Smooth muscle cell (in vitro differentiated cells): ENCODE measurements around the gene PCDHB7. TPM values are rescaled to one million over a fixed set of nuclear protein-coding genes. Genes with fewer than 3 reads are reported as not detected.
"Not testable (repeated sequence)": the region's sequence is repeated elsewhere in the genome, so short reads cannot be mapped to it uniquely, and the experiment has no call there.

Experiments used
- DNase-seq: peaks from one replicate; lab custom pipeline; 2025; ENCODE audit not compliant: unreplicated experiment; lab: John Stamatoyannopoulos, UW
- H2AFZ ChIP-seq: fragments of 200-600 bp; sonication (generic); 2 replicates; pipeline ENCODE4 v1.6.0; 2016; ENCODE audit warnings: antibody characterized with exemption, low read depth, mild to moderate bottlenecking
- H3F3A ChIP-seq: fragments of 200-600 bp; sonication (generic); 2 replicates; pipeline ENCODE4 v1.6.0; 2017; ENCODE audit warnings: antibody characterized with exemption, low read depth
- H3K27ac ChIP-seq: fragments of 200-600 bp; sonication (generic); 2 replicates; pipeline ENCODE4 v1.5.1; 2016; ENCODE audit warnings: low read depth, mild to moderate bottlenecking
- H3K27me3 ChIP-seq: fragments of 200-600 bp; sonication (generic); 2 replicates; pipeline ENCODE4 v1.6.1; 2016; ENCODE audit warnings: low read depth, mild to moderate bottlenecking
- H3K36me3 ChIP-seq: fragments of 200-600 bp; sonication (generic); 2 replicates; pipeline ENCODE4 v1.5.1; 2016; ENCODE audit warnings: low read depth
- H3K4me1 ChIP-seq: fragments of 200-600 bp; sonication (generic); 2 replicates; pipeline ENCODE4 v1.5.1; 2016; ENCODE audit warnings: low read depth
- H3K4me2 ChIP-seq: fragments of 200-600 bp; sonication (generic); 2 replicates; pipeline ENCODE4 v1.6.0; 2016; ENCODE audit warnings: mild to moderate bottlenecking
- H3K4me3 ChIP-seq: fragments of 200-600 bp; sonication (generic); 2 replicates; pipeline ENCODE4 v1.5.1; 2016; ENCODE audit warnings: mild to moderate bottlenecking
- H3K79me2 ChIP-seq: fragments of 200-600 bp; sonication (generic); 2 replicates; pipeline ENCODE4 v1.6.0; 2016; ENCODE audit warnings: low read depth, mild to moderate bottlenecking
- H3K9ac ChIP-seq: fragments of 200-600 bp; sonication (generic); 2 replicates; pipeline ENCODE4 v1.6.0; 2016; ENCODE audit warnings: low read depth
- H3K9me3 ChIP-seq: fragments of 200-600 bp; sonication (generic); replicated peaks from 2 replicates; pipeline ENCODE4 v1.5.1; 2016; ENCODE audit warnings: low read depth
- H4K20me1 ChIP-seq: fragments of 200-600 bp; sonication (generic); 2 replicates; pipeline ENCODE4 v1.6.0; 2016; ENCODE audit warnings: low read depth
- WGBS: methylation state at CpG from one replicate; pipeline ENCODE4 v1.1.7; 2016; ENCODE audit warnings: low lambda C conversion rate; 5-methylcytosine and 5-hydroxymethylcytosine counted together
- polyA plus RNA-seq: library from polyadenylated mRNA; unstranded; fragments of >200 nt; fragmentation: Nextera tagmentation; extraction: Ambion mirVana; gene quantifications from 2 replicates; pipeline ENCODE4 v1.2.1, GENCODE V29; 2016
- total RNA-seq: library from RNA; depleted of rRNA; stranded (reverse); fragments of >200 nt; gene quantifications from 2 replicates; pipeline ENCODE4 v1.2.3, GENCODE V29; 2014
- TF ChIP-seq, protein P1 (sequence below): fragments of 200-600 bp; sonication (generic); IDR thresholded peaks from 2 replicates; pipeline ENCODE4 v1.5.1; 2017; ENCODE audit warnings: borderline replicate concordance, mild to moderate bottlenecking, antibody characterized with exemption; ENCODE audit not compliant: insufficient read depth, poor library complexity, severe bottlenecking

The PCDHB7 gene
- total and polyA plus RNA-seq, 2 experiments from 2014 or later, result 0.06 to 1.4 TPM

DNA sequence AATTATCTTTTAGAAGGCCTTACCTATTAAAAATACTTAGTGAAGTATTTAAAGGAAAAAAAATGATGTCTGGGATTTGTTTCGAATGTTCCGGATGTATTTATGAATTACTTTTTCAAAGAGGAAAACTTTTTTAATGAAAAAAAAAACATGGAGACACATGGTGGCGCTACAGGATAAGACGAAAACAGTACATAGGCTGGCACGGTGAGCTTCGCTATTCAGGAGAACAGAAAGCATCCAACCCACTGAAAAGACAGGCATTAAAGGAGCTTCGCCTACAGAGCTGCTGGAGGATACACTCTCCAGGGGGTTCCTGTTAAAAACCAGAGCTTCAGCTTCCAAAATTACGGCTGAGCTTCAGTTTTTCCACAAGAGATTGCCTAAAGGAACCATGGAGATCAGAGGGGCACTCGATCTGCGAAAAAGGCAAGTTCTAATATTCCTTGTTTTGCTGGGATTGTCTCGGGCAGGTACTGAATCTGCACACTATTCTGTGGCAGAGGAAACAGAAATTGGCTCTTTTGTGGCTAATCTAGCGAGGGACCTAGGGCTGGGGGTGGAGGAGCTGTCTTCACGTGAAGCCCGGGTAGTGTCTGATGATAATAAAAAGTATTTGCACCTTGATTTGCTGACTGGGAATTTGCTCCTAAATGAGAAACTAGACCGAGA lies 50.8 kb downstream of the PCDHB7 start, which contains the start of gene PCDHB14:
Gene PCDHB14 (plus strand): TSS at position 232 of the 672 bp plus-strand sequence. CDS start 163 bp downstream, at position 395.
- H3K4me3 ChIP-seq, result peak within 1 kb of the TSS; percentile 34

DNA sequence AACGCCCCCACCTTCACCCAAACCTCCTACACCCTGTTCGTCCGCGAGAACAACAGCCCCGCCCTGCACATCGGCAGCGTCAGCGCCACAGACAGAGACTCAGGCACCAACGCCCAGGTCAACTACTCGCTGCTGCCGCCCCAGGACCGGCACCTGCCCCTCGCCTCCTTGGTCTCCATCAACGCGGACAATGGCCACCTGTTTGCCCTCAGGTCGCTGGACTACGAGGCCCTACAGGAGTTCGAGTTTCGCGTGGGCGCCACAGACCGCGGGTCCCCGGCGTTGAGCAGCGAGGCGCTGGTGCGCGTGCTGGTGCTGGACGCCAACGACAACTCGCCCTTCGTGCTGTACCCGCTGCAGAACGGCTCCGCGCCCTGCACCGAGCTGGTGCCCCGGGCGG lies 52.4 kb downstream of the PCDHB7 start:
- WGBS, result 95% methylated on average over 28 of the region's 40 CpGs

More for the DNA sequence above, 50.8 kb downstream of the PCDHB7 start, which contains the start of gene PCDHB14:
- Histone ChIP-seq H3K4me2 (peak within 1 kb of the TSS; percentile 74), H4K20me1 (no peaks in the 10 kb centered on the region), H3K36me3 (no peaks in the 10 kb centered on the region), H3K27me3 (no peaks in the 10 kb centered on the region), H3K79me2 (no peaks in the 10 kb centered on the region), H3K9ac (no peak within 1 kb of the TSS), H3F3A (no peaks in the 10 kb centered on the region), H3K9me3 (peaks cover 3% of the 10 kb centered on the region), H2AFZ (peak within 1 kb of the TSS; percentile 24), H3K4me1 (peaks cover 8% of the 10 kb centered on the region), H3K27ac (no peak within 1 kb of the TSS)
- WGBS, result 47% methylated on average over 15 of the region's 15 CpGs
- DNase-seq, result no peak
- TF ChIP-seq, protein P1, sequence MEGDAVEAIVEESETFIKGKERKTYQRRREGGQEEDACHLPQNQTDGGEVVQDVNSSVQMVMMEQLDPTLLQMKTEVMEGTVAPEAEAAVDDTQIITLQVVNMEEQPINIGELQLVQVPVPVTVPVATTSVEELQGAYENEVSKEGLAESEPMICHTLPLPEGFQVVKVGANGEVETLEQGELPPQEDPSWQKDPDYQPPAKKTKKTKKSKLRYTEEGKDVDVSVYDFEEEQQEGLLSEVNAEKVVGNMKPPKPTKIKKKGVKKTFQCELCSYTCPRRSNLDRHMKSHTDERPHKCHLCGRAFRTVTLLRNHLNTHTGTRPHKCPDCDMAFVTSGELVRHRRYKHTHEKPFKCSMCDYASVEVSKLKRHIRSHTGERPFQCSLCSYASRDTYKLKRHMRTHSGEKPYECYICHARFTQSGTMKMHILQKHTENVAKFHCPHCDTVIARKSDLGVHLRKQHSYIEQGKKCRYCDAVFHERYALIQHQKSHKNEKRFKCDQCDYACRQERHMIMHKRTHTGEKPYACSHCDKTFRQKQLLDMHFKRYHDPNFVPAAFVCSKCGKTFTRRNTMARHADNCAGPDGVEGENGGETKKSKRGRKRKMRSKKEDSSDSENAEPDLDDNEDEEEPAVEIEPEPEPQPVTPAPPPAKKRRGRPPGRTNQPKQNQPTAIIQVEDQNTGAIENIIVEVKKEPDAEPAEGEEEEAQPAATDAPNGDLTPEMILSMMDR, result peak; percentile 25

DNA sequence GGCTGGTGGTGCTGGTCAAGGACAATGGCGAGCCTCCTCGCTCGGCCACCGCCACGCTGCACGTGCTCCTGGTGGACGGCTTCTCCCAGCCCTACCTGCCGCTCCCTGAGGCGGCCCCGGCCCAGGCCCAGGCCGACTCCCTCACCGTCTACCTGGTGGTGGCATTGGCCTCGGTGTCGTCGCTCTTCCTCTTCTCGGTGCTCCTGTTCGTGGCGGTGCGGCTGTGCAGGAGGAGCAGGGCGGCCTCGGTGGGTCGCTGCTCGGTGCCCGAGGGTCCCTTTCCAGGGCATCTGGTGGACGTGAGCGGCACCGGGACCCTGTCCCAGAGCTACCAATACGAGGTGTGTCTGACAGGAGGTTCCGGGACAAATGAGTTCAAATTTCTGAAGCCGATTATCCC lies 53.0 kb downstream of the PCDHB7 start:
- H3K9me3 ChIP-seq, H3K9ac ChIP-seq, H3F3A ChIP-seq, H3K36me3 ChIP-seq, H3K4me1 ChIP-seq, H3K27me3 ChIP-seq, H3K79me2 ChIP-seq, H3K4me3 ChIP-seq, H3K27ac ChIP-seq, DNase-seq, H2AFZ ChIP-seq, H3K4me2 ChIP-seq, H4K20me1 ChIP-seq: not testable (repeated sequence)
- WGBS, result 98% methylated on average over 21 of the region's 30 CpGs

More for the DNA sequence above, 52.4 kb downstream of the PCDHB7 start:
- H3K4me3 ChIP-seq, H3K4me1 ChIP-seq, H2AFZ ChIP-seq, H3K36me3 ChIP-seq, DNase-seq, H3K9me3 ChIP-seq, H3K27ac ChIP-seq, H3K9ac ChIP-seq, H3F3A ChIP-seq, H3K27me3 ChIP-seq, H4K20me1 ChIP-seq, H3K4me2 ChIP-seq, H3K79me2 ChIP-seq: not testable (repeated sequence)

Other genes with a start within 250 kb of the PCDHB7 start
Only the 30 nearest of the 37 such genes appear.
- 5.2 and 7.4 TPM in 2 replicates for gene PCDHAC2, start 206.2 kb upstream of the PCDHB7 start, total RNA-seq
- gene PCDHAC2, start 206.2 kb upstream of the PCDHB7 start, polyA plus RNA-seq, result 3.5 and 4.7 TPM in 2 replicates
- 0.04 and 0.22 TPM in 2 replicates for gene PCDHB1, start 121.3 kb upstream of the PCDHB7 start, total RNA-seq
- not detected in 2 replicates for gene PCDHB1, start 121.3 kb upstream of the PCDHB7 start, polyA plus RNA-seq
- 25.8 and 37.9 TPM in 2 replicates for gene PCDHB2, start 78.0 kb upstream of the PCDHB7 start, total RNA-seq
- gene PCDHB2, start 78.0 kb upstream of the PCDHB7 start, polyA plus RNA-seq, result 32.8 and 41.6 TPM in 2 replicates
- gene PCDHB3, start 72.2 kb upstream of the PCDHB7 start, total RNA-seq, result 3.8 and 5.3 TPM in 2 replicates
- gene PCDHB3, start 72.2 kb upstream of the PCDHB7 start, polyA plus RNA-seq, result 1.5 and 1.8 TPM in 2 replicates
- gene PCDHB4, start 50.8 kb upstream of the PCDHB7 start, total RNA-seq, result 2.4 and 2.5 TPM in 2 replicates
- gene PCDHB4, start 50.8 kb upstream of the PCDHB7 start, polyA plus RNA-seq, result 0.41 and 1.3 TPM in 2 replicates
- gene PCDHB5, start 37.4 kb upstream of the PCDHB7 start, total RNA-seq, result 12.0 and 12.8 TPM in 2 replicates
- gene PCDHB5, start 37.4 kb upstream of the PCDHB7 start, polyA plus RNA-seq, result 6.3 and 9.7 TPM in 2 replicates
- gene PCDHB6, start 22.6 kb upstream of the PCDHB7 start, total RNA-seq, result 0.58 and 0.94 TPM in 2 replicates
- 0.25 and 0.32 TPM in 2 replicates for gene PCDHB6, start 22.6 kb upstream of the PCDHB7 start, polyA plus RNA-seq
- gene PCDHB8, start 5.1 kb downstream of the PCDHB7 start, total RNA-seq, result 0.90 and 3.5 TPM in 2 replicates
- 0.25 and 1.1 TPM in 2 replicates for gene PCDHB8, start 5.1 kb downstream of the PCDHB7 start, polyA plus RNA-seq
- 6.4 and 7.0 TPM in 2 replicates for gene PCDHB16, start 9.7 kb downstream of the PCDHB7 start, total RNA-seq
- 5.2 and 6.5 TPM in 2 replicates for gene PCDHB16, start 9.7 kb downstream of the PCDHB7 start, polyA plus RNA-seq
- gene PCDHB9, start 14.5 kb downstream of the PCDHB7 start, total RNA-seq, result 4.1 and 6.5 TPM in 2 replicates
- 2.2 and 2.4 TPM in 2 replicates for gene PCDHB9, start 14.5 kb downstream of the PCDHB7 start, polyA plus RNA-seq
- 6.4 and 7.4 TPM in 2 replicates for gene PCDHB10, start 19.7 kb downstream of the PCDHB7 start, total RNA-seq
- gene PCDHB10, start 19.7 kb downstream of the PCDHB7 start, polyA plus RNA-seq, result 3.3 and 3.4 TPM in 2 replicates
- 1.8 and 2.1 TPM in 2 replicates for gene PCDHB11, start 27.0 kb downstream of the PCDHB7 start, total RNA-seq
- gene PCDHB11, start 27.0 kb downstream of the PCDHB7 start, polyA plus RNA-seq, result 0.61 and 1.7 TPM in 2 replicates
- gene PCDHB12, start 36.1 kb downstream of the PCDHB7 start, total RNA-seq, result 2.9 and 3.6 TPM in 2 replicates
- 0.57 and 1.0 TPM in 2 replicates for gene PCDHB12, start 36.1 kb downstream of the PCDHB7 start, polyA plus RNA-seq
- gene PCDHB13, start 41.3 kb downstream of the PCDHB7 start, total RNA-seq, result 4.4 and 8.3 TPM in 2 replicates
- 1.8 and 2.6 TPM in 2 replicates for gene PCDHB13, start 41.3 kb downstream of the PCDHB7 start, polyA plus RNA-seq
- gene PCDHB14, start 50.7 kb downstream of the PCDHB7 start, total RNA-seq, result 7.8 and 9.1 TPM in 2 replicates
- gene PCDHB14, start 50.7 kb downstream of the PCDHB7 start, polyA plus RNA-seq, result 2.6 and 4.6 TPM in 2 replicates
- 3.9 and 4.2 TPM in 2 replicates for gene PCDHB15, start 72.8 kb downstream of the PCDHB7 start, total RNA-seq
- gene PCDHB15, start 72.8 kb downstream of the PCDHB7 start, polyA plus RNA-seq, result 1.8 and 2.1 TPM in 2 replicates
- not detected in 2 replicates for gene SLC25A2, start 131.4 kb downstream of the PCDHB7 start, total RNA-seq
- gene SLC25A2, start 131.4 kb downstream of the PCDHB7 start, polyA plus RNA-seq, result 0.15 TPM in 1 of 2 replicates, not detected in the other
- 83.0 and 94.5 TPM in 2 replicates for gene TAF7, start 148.1 kb downstream of the PCDHB7 start, total RNA-seq
- gene TAF7, start 148.1 kb downstream of the PCDHB7 start, polyA plus RNA-seq, result 85.9 and 105 TPM in 2 replicates
- gene PCDHGA1, start 157.9 kb downstream of the PCDHB7 start, total RNA-seq, result 0.58 and 0.63 TPM in 2 replicates
- 0.05 TPM in 1 of 2 replicates, not detected in the other for gene PCDHGA1, start 157.9 kb downstream of the PCDHB7 start, polyA plus RNA-seq
- 0.04 TPM in 1 of 2 replicates, not detected in the other for gene PCDHGA2, start 166.1 kb downstream of the PCDHB7 start, total RNA-seq
- not detected in 2 replicates for gene PCDHGA2, start 166.1 kb downstream of the PCDHB7 start, polyA plus RNA-seq
- not detected in 2 replicates for gene PCDHGA3, start 171.2 kb downstream of the PCDHB7 start, total RNA-seq
- gene PCDHGA3, start 171.2 kb downstream of the PCDHB7 start, polyA plus RNA-seq, result not detected in 2 replicates
- 0.27 and 0.81 TPM in 2 replicates for gene PCDHGB1, start 177.5 kb downstream of the PCDHB7 start, total RNA-seq
- 0.40 TPM in 1 of 2 replicates, not detected in the other for gene PCDHGB1, start 177.5 kb downstream of the PCDHB7 start, polyA plus RNA-seq
- 0.58 and 1.1 TPM in 2 replicates for gene PCDHGA4, start 182.4 kb downstream of the PCDHB7 start, total RNA-seq
- not detected in 2 replicates for gene PCDHGA4, start 182.4 kb downstream of the PCDHB7 start, polyA plus RNA-seq
- gene PCDHGB2, start 187.3 kb downstream of the PCDHB7 start, total RNA-seq, result 0.18 and 1.1 TPM in 2 replicates
- gene PCDHGB2, start 187.3 kb downstream of the PCDHB7 start, polyA plus RNA-seq, result not detected in 2 replicates
- 0.09 and 0.22 TPM in 2 replicates for gene PCDHGA5, start 191.5 kb downstream of the PCDHB7 start, total RNA-seq
- gene PCDHGA5, start 191.5 kb downstream of the PCDHB7 start, polyA plus RNA-seq, result 0.13 TPM in 1 of 2 replicates, not detected in the other
- gene PCDHGB3, start 197.6 kb downstream of the PCDHB7 start, total RNA-seq, result 0.40 TPM in 1 of 2 replicates, not detected in the other
- gene PCDHGB3, start 197.6 kb downstream of the PCDHB7 start, polyA plus RNA-seq, result not detected in 2 replicates
- 0.09 and 0.27 TPM in 2 replicates for gene PCDHGA6, start 201.2 kb downstream of the PCDHB7 start, total RNA-seq
- not detected in 2 replicates for gene PCDHGA6, start 201.2 kb downstream of the PCDHB7 start, polyA plus RNA-seq
- gene PCDHGA7, start 210.1 kb downstream of the PCDHB7 start, total RNA-seq, result 0.09 and 0.27 TPM in 2 replicates
- not detected in 2 replicates for gene PCDHGA7, start 210.1 kb downstream of the PCDHB7 start, polyA plus RNA-seq
- 37.1 and 43.1 TPM in 2 replicates for gene PCDHGB4, start 215.1 kb downstream of the PCDHB7 start, total RNA-seq
- gene PCDHGB4, start 215.1 kb downstream of the PCDHB7 start, polyA plus RNA-seq, result 20.0 and 27.5 TPM in 2 replicates
- 3.2 and 3.3 TPM in 2 replicates for gene PCDHGA8, start 220.0 kb downstream of the PCDHB7 start, total RNA-seq
- gene PCDHGA8, start 220.0 kb downstream of the PCDHB7 start, polyA plus RNA-seq, result 0.25 and 0.89 TPM in 2 replicates